Retinal pigment epithelial cell (primary cell): ENCODE results near the gene APOF.

ENCODE experiments used
- DNase-seq: peaks from one replicate; pipeline ENCODE4 v3.0.0-alpha.2; 2010; ENCODE audit warnings: low read depth
- H3K4me3 ChIP-seq: 2 replicates; pipeline ENCODE4 v1.5.1; 2011; ENCODE audit warnings: mild to moderate bottlenecking, low read length, control low read depth, moderate library complexity
- TF ChIP-seq, protein P1 (sequence below): conservative IDR thresholded peaks from 2 replicates; pipeline ENCODE4 v1.5.1; 2011; ENCODE audit warnings: low read depth, low read length, control low read depth, inconsistent platforms

The APOF gene

GRCh38 chr12:56377989-56378316 lies 15.3 kb upstream of the APOF start:
- DNase-seq, result no peak
- no peak overlapping the region for H3K4me3 ChIP-seq
- TF ChIP-seq, protein P1, sequence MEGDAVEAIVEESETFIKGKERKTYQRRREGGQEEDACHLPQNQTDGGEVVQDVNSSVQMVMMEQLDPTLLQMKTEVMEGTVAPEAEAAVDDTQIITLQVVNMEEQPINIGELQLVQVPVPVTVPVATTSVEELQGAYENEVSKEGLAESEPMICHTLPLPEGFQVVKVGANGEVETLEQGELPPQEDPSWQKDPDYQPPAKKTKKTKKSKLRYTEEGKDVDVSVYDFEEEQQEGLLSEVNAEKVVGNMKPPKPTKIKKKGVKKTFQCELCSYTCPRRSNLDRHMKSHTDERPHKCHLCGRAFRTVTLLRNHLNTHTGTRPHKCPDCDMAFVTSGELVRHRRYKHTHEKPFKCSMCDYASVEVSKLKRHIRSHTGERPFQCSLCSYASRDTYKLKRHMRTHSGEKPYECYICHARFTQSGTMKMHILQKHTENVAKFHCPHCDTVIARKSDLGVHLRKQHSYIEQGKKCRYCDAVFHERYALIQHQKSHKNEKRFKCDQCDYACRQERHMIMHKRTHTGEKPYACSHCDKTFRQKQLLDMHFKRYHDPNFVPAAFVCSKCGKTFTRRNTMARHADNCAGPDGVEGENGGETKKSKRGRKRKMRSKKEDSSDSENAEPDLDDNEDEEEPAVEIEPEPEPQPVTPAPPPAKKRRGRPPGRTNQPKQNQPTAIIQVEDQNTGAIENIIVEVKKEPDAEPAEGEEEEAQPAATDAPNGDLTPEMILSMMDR, result no peak

GRCh38 chr12:56377310-56377988 lies 14.8 kb upstream of the APOF start:
- H3K4me3 ChIP-seq, result no peak overlapping the region
- TF ChIP-seq, protein P1, result peak; percentile 23
- no peak for DNase-seq

GRCh38 chr12:56375598-56376434 lies 13.2 kb upstream of the APOF start:
- no peak overlapping the region for H3K4me3 ChIP-seq
- no peak for DNase-seq
- TF ChIP-seq, protein P1, result no peak

- TF ChIP-seq, protein P1, result no peak
- no peak for DNase-seq
- no peak overlapping the region for H3K4me3 ChIP-seq
These were observed 12.3 kb upstream of the APOF start for GRCh38 chr12:56374726-56375597.

DNA sequence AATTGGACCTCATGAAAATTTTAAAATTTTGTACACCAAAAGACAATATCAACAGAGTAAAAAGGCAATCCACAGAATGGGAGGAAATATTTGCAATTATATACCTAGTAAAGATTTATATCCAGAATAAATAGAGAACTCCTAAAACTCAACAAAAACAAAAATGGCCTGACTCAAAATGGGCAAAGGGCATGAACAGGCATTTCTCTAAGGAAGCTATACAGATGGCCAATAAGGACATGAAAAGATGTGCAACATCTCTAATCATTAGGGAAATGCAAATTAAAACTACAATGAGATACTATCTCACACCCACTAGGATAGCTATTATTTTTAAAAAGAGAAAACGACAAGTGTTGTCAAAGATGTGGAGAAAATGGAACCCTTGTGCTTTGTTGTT lies 10.9 kb upstream of the APOF start:
- TF ChIP-seq, protein P1, result no peak
- DNase-seq, result no peak
- H3K4me3 ChIP-seq, result no peak overlapping the region

GRCh38 chr12:56366948-56367347 lies 4.3 kb upstream of the APOF start:
- H3K4me3 ChIP-seq, result no peak overlapping the region
- TF ChIP-seq, protein P1, result no peak
- no peak for DNase-seq
